GM23248 (cell line): ENCODE measurements around the gene CANT1.
"Not testable (repeated sequence)": the region's sequence is repeated elsewhere in the genome, so short reads cannot be mapped to it uniquely, and the experiment has no call there.

Experiments
- EZH2 ChIP-seq: fragments of 200-600 bp; sonication (generic); IDR thresholded peaks from 2 replicates; pipeline ENCODE4 v1.6.1; 2018; ENCODE audit warnings: antibody characterized with exemption, mild to moderate bottlenecking; ENCODE audit not compliant: insufficient read depth, poor library complexity, severe bottlenecking
- EZH2phosphoT487 ChIP-seq: fragments of 200-600 bp; sonication (generic); IDR thresholded peaks from 2 replicates; pipeline ENCODE4 v1.6.1; 2018; ENCODE audit warnings: antibody characterized with exemption, moderate library complexity, mild to moderate bottlenecking, low read depth; ENCODE audit not compliant: insufficient read depth

- TF ChIP-seq EZH2phosphoT487, EZH2: not testable (repeated sequence)
Measured at GRCh38 chr17:78945455-78945854, 64.1 kb downstream of the CANT1 start.
